ENCODE measurements around the gene TMEM247.
"Not testable (repeated sequence)": the region's sequence is repeated elsewhere in the genome, so short reads cannot be mapped to it uniquely, and the experiment has no call there.

TMEM247 gene

DNA sequence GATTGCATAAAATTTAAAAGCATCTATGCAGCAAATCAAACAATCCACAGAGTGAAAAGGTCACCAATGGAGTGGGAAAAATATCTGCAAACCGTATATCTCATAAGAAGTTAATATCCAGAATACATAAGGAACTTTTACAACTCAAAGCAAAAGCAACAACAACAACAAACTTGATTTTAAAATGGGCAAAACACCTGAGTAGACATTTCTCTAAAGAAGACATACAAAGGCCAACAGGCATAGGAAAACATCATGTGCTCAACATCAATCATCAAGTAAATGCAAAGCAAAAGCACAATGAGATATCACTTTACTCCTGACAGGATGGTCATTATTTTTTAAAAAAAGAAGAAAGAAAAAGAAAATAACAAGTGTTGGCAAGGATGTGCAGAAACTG, 38.1 kb downstream of the TMEM247 start:
- FAIRE-seq, result no peak

DNA sequence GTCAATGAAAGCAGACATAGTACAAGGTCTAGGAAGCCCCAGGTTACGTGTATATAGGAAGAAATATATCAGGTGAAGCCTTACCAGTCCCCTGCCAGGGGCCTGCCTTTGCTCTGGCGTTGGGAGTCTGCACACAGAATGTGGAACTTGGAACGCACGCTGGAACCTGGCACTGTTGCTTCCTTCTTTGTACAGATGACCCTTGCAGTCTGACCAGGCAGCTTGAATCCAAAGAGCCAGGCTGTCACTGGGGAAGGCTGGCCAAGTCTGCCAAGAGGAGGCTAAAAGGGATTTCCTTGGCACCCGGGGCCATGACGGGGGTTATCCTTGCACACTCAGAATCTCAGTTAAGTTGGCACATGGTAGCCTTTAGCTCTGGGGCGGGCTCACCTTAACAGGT, 39.5 kb downstream of the TMEM247 start:
- no peak for FAIRE-seq

DNA sequence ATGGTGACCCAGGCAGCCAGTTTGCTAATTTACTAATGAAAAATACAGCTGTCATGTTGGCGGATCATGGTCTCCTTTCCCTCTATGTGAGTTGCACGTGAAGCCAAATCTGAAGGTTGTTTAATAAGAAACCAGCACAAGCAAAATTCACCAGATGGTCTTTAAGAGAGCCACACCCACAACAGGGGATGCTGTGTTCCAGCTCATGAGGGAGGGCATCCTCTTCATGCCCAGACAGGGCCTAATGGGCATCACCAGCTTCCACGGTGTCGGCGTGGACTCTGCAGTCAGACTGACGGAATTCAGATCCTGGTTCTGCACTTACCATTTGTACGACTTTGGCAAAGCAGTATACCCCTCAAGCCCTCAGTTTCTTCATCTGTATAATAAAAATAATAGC, 39.9 kb downstream of the TMEM247 start:
- no peak for FAIRE-seq

DNA sequence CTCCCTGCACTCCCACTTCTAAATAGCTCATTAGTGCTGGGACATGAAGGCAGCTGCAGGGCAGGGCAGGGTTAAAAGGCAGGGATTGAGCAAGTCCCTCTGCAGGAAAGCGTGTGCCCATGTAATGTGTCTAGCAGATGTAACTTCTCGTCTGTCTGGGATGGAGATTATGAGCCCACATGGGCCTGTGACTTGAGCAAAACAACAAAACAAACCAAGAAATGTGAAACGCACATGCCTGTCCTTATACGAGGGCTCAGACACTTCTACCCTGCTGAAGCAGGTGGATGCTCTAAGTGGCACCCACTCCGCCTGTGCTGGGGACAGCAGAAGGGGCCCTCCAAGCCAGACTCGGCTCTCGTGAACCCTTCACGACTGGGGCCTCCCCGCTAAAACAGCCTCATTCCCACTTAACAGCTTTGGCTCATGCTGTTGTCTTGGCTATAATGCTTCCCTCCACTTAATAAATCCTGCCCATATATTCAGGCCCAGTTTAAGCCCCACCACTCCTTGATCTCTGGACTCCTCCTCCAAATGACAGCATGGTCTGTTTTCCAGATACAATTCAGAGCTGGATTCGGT, 40.9 kb downstream of the TMEM247 start:
- no peak for FAIRE-seq

DNA sequence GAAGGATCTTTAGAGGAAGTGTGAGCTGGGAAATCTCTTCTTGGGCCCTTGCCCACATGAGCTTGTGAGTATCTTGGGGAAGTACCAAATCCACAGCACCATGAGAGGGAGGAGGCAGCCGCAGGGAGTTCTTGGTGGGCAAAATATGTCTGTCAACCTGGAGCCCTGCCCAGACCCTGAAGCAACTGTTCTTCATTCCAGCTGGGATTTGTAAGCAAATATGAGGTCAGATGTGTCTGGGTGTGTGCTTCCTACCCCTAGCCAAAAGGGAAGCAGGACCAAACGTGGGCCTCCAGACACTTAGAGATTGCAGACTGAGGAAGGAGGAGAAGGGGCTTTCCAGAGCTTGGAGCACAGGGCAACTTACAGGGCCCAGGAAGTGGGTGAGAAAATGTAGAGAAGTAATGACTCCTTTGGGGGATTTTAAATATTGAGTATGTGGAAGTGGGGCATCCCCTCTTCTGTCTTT, 41.9 kb downstream of the TMEM247 start:
- no peak for FAIRE-seq

DNA sequence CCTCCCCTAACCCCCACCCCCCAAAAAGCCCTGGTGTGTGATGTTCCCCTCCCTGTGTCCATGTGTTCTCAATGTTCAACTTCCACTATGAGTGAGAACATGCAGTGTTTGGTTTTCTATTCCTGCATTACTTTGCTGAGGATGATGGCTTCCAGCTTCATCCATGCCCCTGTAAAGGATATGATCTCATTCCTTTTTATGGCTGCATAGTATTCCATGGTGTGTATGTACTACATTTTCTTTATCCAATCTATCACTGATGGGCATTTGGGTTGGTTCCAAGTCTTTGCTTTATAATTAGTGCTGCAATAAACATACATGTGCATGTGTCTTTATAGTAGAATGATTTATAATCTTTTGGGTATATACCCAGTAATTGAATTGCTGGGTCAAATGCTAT, 43.0 kb downstream of the TMEM247 start:
- not testable (repeated sequence) for FAIRE-seq

DNA sequence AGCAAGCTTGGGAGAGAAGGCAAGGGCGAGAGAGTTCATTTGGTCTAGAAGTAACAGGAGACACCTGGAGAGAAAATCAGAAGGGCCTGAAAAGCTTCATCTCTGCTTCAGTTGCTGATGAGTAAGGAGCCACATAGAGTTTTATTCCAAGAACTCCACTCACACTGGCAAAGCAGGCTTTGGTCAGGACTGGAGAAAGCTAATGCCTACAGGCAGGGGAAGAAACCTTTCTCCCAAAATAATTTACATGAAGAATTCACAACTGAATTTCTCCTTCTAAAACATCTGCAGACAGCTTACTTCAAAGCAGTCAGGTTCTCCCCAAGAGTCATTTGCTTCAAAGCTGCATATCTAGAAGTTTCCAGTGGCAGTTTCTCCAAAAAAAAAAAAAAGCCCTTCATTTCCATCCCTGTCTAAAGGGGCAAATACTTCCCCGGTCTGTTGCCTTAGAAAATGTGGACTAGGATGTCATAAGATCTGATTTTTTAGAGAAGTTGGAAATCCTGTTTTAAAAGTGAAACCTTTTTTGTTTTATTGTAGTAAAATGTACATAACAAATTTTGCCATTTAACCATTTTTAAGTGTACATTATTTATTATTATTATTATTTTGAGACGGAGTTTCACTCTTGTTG, 46.3 kb downstream of the TMEM247 start:
- FAIRE-seq, result no peak

DNA sequence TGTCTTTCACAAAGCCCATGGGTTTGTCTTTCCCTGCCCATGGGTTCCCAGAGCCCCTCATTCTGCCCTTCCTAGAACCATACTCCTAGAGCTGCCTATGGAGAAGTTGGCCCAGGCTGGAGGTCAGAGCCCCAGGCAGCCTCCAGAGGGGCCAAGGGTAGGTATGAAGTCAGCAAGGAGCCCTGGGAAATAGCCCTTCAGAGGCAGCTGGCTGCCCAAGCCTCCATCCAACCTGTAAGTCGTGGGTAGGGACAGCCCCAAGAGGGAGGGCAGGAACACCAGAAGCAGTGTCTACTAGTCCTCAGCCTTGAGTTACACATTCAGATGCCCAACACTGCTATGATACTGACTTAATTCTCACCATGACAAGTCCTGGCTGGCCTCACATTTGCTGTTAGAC, 49.5 kb downstream of the TMEM247 start:
- no peak for FAIRE-seq

DNA sequence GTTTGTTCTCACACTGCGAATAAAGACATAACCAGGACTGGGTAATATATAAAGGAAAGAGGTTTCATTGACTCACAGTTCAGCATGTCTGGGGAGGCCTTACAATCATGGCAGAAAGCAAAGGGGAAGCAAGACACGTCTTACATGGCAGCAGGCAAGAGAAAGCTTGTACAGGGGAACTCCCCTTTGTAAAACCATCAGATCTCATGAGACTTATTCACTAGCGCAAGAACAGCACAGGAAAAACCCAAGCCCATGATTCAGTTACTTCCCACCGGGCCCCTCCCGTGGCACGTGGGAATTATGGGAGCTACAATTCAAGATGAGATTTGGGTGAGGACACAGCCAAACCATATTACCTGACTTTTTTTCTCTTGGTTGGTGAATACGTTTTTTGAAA, 51.3 kb downstream of the TMEM247 start:
- no peak for FAIRE-seq

DNA sequence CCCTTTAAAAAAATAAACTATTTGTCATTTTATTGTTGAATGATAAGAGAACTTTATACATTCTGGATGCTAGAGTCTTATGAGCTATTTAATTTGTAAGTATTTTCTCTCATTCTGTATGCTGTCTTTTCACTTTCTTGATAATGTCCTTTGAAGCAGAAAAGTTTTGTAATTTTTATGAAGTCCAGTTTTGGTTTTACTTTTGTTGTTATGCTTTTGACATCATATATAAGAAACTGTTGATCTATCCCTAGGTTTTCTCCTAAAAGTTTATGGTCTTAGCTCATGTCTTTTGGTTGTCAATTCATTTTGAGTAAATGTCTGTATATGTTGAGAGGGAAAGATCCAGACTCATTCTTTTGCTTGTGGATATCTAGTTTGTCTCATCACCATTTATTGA, 52.5 kb downstream of the TMEM247 start:
- no peak for FAIRE-seq
